Myocyte (in vitro differentiated cells): ENCODE data around the gene SMG7. TPM values are rescaled to one million over a fixed set of nuclear protein-coding genes. Genes with fewer than 3 reads are reported as not detected.

ENCODE experiments used
- DNase-seq: peaks from one replicate; pipeline ENCODE4 v3.0.0-alpha.2; 2012; ENCODE audit warnings: low read depth
- total RNA-seq: library from RNA; depleted of rRNA; stranded (reverse); fragments of >200 nt; gene quantifications from 2 replicates; pipeline ENCODE4 v1.2.3, GENCODE V29; 2014

The SMG7 gene
- total RNA-seq, 1 donor from 2014 or later: 24.0 TPM

DNA sequence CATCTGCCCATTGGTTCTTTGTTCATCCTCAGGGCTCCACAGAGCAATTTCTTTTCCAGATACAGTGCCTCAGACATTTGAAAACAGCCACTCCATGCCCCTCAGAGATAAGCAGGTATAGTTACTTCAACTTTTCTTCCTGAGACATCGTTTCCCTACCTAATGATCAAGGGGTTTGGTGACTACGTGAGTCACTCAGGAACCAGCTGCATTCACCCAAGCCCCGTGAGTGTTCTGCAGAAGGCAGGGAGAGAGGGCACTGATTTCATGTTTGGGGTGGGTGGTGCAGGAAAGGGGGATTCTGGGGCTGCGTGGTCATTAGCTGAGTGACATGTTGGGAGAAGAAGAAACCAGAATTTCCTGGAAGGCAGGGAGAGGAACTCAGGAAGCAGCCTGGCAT, 93.0 kb downstream of the SMG7 start:
- no peak for DNase-seq

DNA sequence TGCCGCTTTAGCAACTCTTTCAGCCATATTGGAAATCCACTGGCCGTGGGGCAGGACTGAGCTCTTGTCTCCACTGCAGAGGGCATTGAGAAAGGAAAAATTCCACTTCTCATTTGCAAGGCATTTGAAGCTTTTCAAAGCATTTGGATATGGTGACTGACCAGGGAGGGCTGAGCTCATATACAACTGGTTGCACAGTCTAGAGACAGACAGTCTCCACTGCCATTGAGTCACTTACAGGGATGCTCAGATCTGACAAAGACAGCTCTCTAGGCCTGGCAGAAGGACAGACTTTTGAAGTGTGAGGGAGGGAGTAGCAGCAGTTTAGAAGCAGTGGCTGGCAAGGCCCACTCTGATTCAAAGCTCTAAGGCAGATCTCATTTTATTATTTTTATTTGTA, 93.7 kb downstream of the SMG7 start:
- DNase-seq: no peak

DNA sequence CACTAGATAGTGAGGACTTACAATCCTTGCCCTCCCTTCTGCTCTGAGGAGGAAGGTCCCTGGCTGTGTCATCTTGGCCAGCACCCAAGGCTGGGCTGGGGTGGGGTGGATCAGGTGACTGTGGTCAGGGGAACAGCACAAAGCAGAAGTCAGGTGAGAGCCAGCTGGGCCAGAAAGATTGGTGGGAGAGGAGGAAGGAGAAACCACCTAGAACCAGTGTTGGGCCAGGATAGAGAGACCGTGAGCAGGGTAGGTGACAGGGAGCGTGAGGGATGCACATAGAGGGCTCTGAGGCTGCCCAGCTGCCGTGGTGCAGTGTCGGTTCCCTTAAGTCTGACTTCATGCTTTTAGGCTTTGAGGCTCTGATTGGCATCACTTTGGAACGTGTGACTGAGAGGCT, 95.3 kb downstream of the SMG7 start:
- peak; percentile 75 for DNase-seq

GRCh38 chr1:183568176-183569021, 96.1 kb downstream of the SMG7 start:
- DNase-seq: no peak

GRCh38 chr1:183569141-183569540, 96.8 kb downstream of the SMG7 start:
- DNase-seq: peak; percentile 25

DNA sequence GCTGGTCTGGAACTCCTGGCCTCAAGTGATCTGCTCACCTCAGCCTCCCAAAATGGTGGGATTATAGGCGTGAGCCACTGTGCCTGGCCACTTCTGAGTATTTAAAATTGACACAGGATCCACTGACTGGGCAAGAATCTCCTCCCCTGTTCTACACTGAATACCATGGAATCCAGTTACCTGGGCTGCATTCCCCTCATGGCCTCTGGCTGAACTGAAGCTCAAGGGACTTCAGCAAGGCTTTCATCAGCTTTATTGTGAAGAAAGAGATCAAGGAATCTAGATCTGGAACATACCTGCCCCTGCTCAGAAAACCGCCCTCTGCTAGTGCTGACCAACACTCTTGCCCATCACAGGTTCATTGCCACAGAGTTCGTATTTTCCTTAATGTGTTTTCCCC, 97.5 kb downstream of the SMG7 start:
- DNase-seq: no peak

- no peak for DNase-seq
Measured at GRCh38 chr1:183570451-183570850, 98.2 kb downstream of the SMG7 start.

- peak; percentile 63 for DNase-seq
Measured at GRCh38 chr1:183571678-183572268, 99.5 kb downstream of the SMG7 start.

DNA sequence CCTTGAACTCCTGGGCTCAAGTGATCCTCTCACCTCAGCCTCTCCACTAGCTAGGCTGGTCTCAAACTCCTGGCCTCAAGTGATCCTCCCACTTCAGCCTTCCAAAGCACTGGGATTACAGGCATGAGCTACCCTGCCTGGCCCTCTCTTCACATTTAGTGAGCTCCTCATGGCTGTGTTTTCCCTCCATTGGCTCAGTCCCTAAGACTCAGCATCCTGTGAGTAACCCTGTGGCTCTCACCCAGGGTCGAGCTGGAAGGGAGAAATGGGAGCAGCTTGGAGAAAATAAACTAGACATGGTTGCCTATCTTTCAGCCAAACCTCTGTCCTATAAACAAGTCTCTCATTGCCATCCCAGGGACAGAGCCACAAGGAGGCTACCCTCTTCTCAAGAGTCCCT, 100.4 kb downstream of the SMG7 start:
- no peak for DNase-seq

DNA sequence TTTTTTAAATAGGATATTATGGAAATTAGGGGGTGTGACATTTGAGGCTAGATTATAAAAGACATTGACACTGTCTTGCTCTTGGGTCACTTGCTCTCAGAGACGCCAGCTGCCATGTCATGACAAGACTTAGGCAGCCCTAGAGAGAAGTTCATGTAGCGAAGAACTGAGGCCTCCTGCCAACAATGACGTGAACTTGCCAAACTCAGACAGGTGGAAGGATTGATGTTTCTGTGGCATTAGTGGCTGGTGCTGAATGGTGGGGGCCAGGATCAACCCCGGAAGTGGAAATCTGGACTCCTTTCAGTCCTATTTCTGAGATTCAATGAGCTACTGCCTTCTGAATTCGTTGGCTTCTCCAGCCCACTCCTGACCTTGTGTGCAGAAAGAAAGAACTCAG, 103.3 kb downstream of the SMG7 start:
- DNase-seq: peak; percentile 63

- no peak for DNase-seq
Measured at GRCh38 chr1:183576537-183576936, 104.2 kb downstream of the SMG7 start.

- DNase-seq: no peak
Measured at GRCh38 chr1:183577897-183578465, 105.7 kb downstream of the SMG7 start.

- no peak for DNase-seq
Measured at GRCh38 chr1:183578856-183579255, 106.6 kb downstream of the SMG7 start.

GRCh38 chr1:183580281-183580682, 108.0 kb downstream of the SMG7 start:
- DNase-seq: no peak

- DNase-seq: no peak
Measured at GRCh38 chr1:183582021-183582713, 109.9 kb downstream of the SMG7 start.

GRCh38 chr1:183583466-183583865, 111.2 kb downstream of the SMG7 start:
- no peak for DNase-seq

DNA sequence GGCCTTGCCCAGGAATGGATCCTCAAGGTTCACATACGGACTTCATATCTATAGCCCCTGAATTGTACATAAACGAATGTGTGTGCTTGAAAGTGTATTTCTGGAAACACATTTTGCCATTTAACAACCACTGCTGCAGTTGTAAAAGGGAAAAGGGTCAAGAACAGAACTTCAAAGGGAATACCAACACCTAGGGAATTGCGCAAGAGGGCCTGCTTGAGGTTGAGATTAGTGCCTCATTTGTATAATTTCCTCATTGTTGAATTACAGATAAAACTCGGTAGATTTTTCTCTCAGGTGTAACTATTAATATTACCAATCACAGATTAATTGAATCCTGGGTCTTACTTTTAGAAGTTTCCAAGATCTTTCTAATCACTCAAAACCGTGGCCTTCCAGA, 111.8 kb downstream of the SMG7 start:
- no peak for DNase-seq

DNA sequence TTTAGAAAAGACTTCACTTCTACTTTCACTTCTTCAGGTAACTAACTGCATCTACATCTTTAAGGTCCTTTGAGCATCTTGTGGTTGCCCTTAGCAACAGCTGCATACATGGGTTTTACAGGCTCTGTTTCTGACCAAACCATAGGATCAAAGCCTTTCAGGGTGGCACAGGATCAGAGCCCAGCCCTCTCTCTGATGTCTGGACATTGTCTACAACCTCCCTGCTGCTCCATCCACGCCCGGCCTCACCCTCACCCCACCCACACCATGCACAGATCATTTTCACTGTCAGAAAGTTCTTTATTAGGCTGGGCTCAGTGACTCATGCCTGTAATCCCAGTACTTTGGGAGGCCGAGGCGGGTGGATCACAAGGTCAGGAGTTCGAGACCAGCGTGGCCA, 112.7 kb downstream of the SMG7 start:
- DNase-seq: no peak

- DNase-seq: no peak
Measured at GRCh38 chr1:183586455-183586854, 114.2 kb downstream of the SMG7 start.

- DNase-seq: no peak
Measured at GRCh38 chr1:183586926-183587325, 114.6 kb downstream of the SMG7 start.

DNA sequence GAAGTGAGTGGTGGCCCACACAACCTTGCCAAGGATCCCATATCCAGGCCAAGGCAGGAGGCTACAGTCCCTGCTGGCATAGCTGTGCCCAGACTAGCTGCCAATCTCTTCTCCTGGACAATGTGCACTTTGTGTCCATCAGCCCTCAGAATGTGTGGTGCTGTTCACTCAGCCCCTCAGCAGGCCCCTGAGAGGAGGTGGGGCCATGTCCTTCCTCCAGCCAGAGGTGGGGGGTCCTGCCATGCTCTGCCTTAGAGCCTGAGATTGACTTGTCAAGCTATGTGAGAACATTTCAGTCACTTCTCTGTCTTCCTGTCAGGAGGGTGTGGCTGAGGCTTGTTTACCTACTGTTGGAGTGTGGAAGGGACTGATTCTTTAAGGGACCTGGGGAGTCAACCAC, 116.5 kb downstream of the SMG7 start:
- DNase-seq: no peak

DNA sequence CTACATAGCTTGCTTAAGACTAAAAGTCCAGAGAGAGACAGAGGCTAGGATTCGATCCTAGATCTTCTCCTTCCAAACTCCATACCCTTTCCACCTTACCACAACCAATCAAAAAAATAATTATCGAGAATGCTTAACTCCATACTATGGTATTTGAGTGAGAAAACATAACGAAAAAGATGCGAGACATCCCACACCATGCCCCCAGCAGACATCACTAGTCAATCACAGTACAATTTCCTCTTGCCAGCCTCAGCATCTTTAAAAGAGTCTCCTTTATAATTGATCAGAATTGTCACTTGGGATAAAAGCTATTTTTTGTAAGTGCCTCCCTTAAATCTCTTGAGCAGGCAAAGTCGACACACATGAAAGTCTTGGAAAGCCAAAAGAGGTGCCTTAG, 117.1 kb downstream of the SMG7 start:
- no peak for DNase-seq
